ENCODE data around the gene FAN1.

Gene FAN1

GRCh38 chr15:30925686-30926085 lies 22.0 kb downstream of the FAN1 start:
- no peak for DNase-seq
- Histone ChIP-seq H3K4me3 (ENCODE audit: low read depth, low read length) (no peak overlapping the region), H3K9me3 (no peaks in the 10 kb centered on the region), H3K27me3 (no peaks in the 10 kb centered on the region), H3K4me1 (peaks cover 6% of the 10 kb centered on the region; the same call in 1 of the 2 replicates), H3K36me3 (peaks cover 31% of the 10 kb centered on the region)
- no peak for TF ChIP-seq CTCF (IDR thresholded peaks at IDR 0.05; ENCODE audit: low read depth, low read length)

GRCh38 chr15:30926161-30926560 lies 22.4 kb downstream of the FAN1 start:
- TF ChIP-seq CTCF (IDR thresholded peaks at IDR 0.05; ENCODE audit: low read depth, low read length), result no peak
- Histone ChIP-seq H3K4me1 (peaks cover 6% of the 10 kb centered on the region; the same call in 1 of the 2 replicates), H3K9me3 (no peaks in the 10 kb centered on the region), H3K27me3 (no peaks in the 10 kb centered on the region), H3K36me3 (peaks cover 31% of the 10 kb centered on the region), H3K4me3 (ENCODE audit: low read depth, low read length) (no peak overlapping the region)
- no peak for DNase-seq

- DNase-seq, result no peak
- TF ChIP-seq CTCF (IDR thresholded peaks at IDR 0.05; ENCODE audit: low read depth, low read length), result no peak
- Histone ChIP-seq H3K9me3 (no peaks in the 10 kb centered on the region), H3K27me3 (no peaks in the 10 kb centered on the region), H3K4me1 (no peaks in the 10 kb centered on the region; the same call in 1 of the 2 replicates), H3K4me3 (ENCODE audit: low read depth, low read length) (no peak overlapping the region), H3K36me3 (peaks cover 29% of the 10 kb centered on the region)
Observed at GRCh38 chr15:30927148-30927761, 23.5 kb downstream of the FAN1 start.

- no peaks in the 10 kb centered on the region for H3K27me3 ChIP-seq
- no peaks in the 10 kb centered on the region for H3K9me3 ChIP-seq
- no peak for DNase-seq
- no peak overlapping the region for H3K4me3 ChIP-seq (ENCODE audit: low read depth, low read length)
- peaks cover 22% of the 10 kb centered on the region for H3K36me3 ChIP-seq
- TF ChIP-seq CTCF (IDR thresholded peaks at IDR 0.05; ENCODE audit: low read depth, low read length), result no peak
- H3K4me1 ChIP-seq, result no peaks in the 10 kb centered on the region; the same call in 1 of the 2 replicates
Observed at GRCh38 chr15:30928076-30928475, 24.4 kb downstream of the FAN1 start.

- peak; percentile 82 for DNase-seq
- peaks cover 19% of the 10 kb centered on the region for H3K36me3 ChIP-seq
Observed at GRCh38 chr15:30929064-30929669, 25.5 kb downstream of the FAN1 start.

More at GRCh38 chr15:30929064-30929669, 25.5 kb downstream of the FAN1 start:
- TF ChIP-seq CTCF (IDR thresholded peaks at IDR 0.05; ENCODE audit: low read depth, low read length), result no peak
- Histone ChIP-seq H3K9me3 (no peaks in the 10 kb centered on the region), H3K4me1 (no peaks in the 10 kb centered on the region), H3K27me3 (no peaks in the 10 kb centered on the region), H3K4me3 (ENCODE audit: low read depth, low read length) (no peak overlapping the region)

Measured in BE2C (cell line).